Amniotic stem cell (primary cell): ENCODE measurements around the gene SLC30A1.
"Not testable (repeated sequence)": the region's sequence is repeated elsewhere in the genome, so short reads cannot be mapped to it uniquely, and the experiment has no call there.

Source experiments
- DNase-seq: peaks from one replicate; lab custom pipeline; 2025; lab: John Stamatoyannopoulos, UW

Gene SLC30A1

DNA sequence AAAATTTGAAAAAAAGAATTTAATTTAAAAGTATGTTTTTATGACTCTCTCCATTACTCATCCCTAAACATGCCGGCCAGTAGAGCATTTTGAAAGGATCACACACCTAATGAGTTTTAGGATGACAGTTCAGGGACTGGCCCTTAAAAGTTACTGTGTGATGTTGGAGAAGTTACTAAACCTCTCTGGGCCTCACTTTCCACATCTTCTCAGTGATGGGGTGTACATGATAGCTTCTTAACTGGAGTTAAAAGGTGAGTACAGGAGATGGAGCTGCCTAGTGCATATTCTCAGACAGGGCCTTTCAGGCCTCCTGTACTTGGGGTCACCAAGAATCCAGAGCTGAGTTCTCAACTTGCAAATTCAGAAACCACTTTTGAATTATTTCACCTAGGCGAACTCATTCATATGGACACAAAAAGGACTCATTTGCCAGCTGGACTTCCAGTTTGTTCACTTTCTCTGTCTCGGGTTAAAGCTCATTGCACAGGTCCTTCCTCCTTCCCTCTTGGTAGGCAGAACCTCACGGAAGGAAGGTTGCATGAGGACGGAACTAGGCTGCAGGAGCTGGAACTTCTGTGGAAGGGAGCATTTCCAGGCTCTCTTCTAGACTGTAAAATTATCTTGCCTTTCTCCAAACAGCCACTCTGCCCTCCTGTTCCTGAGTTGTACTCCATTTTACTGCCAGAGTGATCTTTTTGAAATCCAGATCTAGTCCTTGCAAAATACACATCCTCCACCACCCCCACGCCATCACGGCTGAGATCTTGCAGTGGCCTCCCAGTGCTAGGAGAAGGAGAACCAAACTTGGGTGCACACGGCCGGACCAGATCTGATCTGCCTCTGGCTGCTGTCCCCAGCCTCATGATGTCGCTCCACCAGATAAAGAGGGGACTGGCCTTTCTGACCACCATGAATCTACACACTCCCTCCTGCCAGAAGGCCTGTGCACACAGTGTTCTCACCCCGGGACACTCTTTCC, 4.3 kb upstream of the SLC30A1 start:
- no peak for DNase-seq

DNA sequence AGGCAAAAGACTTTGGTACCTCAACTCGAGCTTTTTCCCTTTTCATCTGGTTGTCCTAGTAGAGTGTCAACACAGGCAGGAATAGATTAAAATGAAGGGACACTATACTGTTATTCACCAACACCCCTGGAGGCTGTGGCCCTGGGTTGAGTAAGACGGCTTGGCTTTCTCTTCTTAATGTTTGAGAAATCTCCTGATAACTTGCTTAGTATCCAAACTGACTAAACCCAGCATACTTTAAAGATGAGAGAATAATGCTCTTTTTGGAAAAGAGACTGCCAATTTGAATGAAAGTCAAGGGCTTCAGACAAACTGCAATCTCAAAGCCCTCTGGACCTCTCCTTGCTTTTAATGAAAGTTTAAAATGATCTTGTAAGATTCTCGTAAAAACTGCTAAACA, 2.6 kb upstream of the SLC30A1 start:
- peak; percentile 25 for DNase-seq

DNA sequence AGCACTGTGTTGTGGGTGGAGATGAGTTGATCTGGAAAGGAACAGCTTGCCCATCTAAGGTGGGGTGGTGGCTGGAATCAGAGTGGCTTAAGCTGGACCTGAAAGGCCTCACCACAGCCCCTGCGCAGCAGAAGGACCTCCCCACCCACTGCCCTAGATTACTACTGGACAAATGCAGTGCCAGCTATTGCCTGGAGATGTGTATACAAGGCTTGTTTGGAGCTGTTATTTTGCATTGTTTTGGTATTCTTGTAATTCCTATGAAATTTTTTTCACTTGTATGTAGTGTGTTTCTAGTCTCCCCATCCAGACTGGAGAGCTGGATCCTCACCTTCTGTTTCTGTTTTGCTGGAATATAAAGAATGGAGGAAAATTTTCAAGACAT, 1.3 kb upstream of the SLC30A1 start:
- no peak for DNase-seq

DNA sequence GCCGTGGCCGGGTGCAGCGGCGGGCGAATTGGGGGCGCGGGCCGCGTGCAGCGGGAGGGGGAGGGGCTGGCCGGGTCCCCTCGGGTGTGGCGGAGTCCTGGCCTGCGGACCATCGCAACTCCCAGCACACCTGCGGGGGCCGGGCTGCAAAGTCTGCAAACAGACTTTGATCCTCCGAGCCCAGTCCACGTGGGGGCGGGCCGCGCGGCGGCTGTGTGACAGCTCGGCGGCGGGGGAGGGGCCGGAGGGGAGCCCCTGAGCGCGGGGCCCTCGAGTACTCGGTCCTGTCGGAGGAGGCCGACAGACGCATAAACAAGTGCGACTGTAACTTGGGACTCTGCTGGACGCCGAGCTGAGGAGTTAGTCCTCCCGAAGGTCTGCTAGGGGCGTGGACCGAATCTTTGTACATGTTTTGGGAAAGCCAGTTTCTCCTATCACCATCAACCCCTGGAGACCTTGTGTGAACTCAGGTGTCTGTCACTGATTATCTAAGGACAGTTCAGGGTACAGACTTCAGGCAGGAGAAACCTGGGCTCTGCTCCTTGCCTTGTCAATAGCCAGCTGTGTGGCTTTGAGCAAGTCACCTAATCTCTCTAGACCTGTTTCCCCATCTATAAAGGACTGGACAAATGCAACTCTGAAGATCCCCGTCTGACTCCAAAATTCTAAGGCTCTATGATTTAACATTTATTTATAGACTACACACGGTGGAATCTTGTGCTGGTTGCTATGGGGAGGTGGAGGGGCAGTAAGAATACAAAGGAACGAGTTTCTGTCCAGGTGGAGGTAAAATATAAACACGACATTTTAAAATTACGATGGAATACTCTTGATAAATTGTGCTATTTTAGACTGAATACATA, 710 bp upstream of the SLC30A1 start:
- no peak for DNase-seq

DNA sequence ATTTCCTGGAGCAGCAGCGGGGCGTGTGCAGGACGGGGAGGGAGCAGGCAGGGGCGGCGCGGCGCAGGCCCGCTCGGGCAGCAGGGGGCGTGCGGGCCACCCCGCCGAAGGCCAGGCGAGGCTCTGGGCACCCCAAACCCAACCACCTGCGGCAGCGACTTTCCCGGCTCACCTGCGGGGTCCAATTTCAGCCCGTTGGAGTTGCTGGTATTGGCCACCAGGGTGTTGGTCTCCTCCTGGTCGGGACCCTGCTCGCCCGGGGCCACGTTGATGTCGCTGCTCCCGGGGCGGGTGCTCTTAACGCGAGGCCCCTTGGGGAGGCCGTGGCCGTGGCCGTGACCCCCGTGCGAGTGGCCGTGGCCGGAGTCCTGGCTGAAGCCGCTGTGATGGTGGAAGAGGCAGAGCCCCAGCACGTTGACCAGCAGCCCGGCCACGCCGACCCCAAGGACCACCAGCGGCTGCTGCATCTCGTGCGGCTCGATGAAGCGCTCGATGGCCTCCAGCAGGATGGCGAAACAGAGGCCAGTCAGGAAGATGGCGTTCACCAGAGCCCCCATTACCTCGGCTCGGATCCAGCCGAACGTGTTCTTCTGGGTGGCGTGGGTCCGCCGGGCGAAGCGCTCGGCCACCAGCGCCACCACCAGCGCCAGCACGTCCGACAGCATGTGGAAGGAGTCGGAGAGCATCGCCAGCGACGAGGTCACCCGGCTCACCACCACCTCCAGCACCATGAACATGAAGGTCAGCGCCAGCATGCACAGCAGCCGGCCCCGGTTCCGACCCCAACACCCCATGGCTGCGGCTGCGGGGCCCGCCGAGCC, 932 bp downstream of the SLC30A1 start:
- DNase-seq, result peak; percentile 47

DNA sequence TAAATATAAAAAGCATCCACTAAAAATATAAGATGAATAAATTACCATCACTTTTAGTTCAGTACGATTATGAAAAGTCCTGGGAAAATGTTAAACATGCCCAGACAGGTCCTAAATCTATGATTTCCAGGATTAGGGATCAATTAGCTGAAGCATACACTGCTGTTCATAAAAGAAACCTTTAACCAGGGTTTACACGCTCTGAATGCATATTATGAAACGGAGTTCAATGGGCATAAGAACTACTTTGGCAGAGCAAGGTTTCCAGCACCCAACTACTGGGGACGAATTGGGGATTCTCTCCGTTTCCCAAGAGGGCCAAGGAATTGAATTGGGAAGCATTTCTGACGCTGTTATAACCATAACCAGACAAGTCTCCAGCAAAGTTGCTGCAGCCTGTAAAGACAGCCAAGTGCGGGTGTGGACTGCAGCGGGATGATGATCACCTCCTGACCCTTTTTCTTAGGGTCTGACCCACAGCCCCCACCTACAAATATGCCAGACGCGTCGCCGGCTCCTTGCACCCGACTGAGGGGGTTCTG, 1.6 kb downstream of the SLC30A1 start:
- DNase-seq, result no peak

DNA sequence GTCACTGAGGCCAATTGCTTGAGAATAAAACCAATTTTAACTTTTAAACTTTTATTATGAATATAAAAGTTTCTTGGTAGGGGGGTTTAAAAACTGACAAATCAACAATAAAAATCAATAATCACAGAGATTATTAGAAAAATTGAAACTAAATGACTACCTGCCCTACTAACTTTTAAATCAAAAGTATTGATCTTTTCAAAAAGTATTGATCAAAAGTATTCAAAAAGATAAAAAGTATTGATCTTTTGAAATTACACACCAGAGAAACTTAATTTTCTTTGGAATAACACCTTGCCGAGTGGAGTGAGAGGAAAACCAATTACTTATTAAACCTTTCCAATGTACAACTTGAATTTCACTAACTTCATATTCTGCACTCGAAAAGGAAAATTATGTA, 2.2 kb downstream of the SLC30A1 start:
- no peak for DNase-seq

DNA sequence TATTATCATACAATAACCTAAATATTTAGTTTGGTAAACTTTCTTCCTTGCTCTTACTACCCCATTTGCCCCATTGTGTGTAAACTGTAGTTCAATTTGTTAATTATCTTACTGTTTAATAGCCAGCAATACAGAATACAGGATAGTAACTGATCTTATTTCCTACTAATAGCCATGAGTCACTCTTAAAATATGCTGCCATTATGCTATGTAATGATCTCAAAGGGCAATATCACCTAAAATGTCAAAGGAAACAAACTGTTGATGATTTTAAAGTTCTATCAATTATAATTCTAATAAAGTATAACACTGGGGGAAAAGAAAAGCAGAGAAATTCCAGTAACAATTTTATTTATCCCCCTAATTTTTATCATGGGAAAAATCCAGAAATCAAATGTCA, 4.3 kb downstream of the SLC30A1 start:
- no peak for DNase-seq

DNA sequence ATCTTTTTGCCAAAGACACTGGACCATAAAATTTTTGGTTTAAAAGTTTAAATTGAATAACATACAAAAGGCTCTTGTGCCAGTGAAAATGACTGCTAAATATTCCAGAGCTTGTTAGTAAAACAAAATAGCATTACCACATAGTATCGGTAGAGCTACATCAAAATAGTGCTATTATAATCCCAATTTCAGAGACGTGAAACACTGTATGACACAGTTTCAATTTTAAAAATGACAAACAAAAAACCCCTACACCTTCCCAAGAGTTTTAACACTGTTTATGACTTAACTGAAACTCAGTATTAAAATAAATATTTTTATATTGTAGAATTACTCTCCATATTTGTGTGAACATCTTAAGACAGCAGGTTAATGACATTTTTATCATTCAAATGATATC, 7.0 kb downstream of the SLC30A1 start:
- DNase-seq, result no peak

DNA sequence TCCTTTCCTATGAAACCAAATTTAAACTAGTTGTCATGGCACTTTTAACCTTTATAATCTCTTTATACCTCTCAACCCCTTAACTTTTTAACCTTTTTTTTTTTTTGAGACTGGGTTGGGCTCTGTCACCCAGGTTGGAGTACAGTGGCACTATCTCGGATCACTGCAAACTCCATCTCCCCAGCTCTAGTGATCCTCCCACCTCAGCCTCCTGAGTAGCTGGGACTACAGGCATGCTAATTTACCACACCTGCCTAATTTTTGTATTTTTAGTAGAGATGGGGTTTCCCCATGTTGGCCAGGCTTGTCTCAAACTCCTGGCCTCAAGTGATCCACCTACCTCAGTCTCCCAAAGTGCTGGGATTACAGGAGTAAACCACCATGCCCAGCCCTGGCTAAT, 8.6 kb downstream of the SLC30A1 start:
- not testable (repeated sequence) for DNase-seq

DNA sequence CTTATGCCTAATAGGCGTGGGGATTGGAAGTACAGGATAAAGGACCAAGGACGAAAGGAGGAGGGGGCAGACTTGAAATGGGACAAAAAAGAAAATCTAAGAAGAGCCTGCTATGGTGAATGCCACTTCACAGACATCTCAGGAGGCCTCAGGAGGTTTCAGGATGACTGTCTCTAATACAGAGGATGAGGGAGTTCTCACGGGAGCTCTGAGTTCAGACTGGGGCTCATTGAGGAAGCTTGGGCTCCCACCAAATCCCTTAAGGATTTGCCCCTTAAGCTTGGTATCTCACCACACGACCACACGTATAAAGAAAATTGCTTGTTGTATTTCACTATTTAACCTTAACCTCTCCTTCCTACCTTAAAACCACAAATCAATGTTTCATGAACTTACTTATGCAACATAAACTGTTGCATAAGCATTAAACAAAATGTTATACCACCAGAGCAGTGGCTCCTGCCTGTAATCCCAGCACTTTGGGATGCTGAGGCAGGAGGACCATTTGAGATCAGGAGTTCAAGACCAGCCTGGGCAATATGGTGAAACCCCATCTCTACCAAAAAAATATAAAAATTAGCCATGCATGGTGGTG, 12.4 kb downstream of the SLC30A1 start:
- no peak for DNase-seq

DNA sequence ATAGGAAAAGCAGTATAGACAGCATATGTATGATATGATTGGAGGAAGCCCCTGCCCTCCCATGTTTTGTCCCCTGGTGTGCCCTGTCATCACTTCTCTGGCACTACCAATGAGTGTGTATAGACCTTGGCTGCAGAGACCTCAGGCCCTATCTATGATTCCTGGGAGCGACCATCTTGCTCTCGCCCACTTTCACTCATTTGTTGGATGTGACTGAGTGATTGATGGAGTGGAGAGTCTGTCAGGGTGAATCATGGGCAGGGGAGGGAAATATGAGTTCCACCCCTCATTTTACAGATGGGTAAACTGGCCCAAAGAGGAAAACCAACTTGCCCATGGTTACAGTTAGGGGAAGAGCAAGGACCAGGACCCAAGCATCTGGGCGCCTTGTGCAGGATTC, 14.9 kb downstream of the SLC30A1 start:
- no peak for DNase-seq

DNA sequence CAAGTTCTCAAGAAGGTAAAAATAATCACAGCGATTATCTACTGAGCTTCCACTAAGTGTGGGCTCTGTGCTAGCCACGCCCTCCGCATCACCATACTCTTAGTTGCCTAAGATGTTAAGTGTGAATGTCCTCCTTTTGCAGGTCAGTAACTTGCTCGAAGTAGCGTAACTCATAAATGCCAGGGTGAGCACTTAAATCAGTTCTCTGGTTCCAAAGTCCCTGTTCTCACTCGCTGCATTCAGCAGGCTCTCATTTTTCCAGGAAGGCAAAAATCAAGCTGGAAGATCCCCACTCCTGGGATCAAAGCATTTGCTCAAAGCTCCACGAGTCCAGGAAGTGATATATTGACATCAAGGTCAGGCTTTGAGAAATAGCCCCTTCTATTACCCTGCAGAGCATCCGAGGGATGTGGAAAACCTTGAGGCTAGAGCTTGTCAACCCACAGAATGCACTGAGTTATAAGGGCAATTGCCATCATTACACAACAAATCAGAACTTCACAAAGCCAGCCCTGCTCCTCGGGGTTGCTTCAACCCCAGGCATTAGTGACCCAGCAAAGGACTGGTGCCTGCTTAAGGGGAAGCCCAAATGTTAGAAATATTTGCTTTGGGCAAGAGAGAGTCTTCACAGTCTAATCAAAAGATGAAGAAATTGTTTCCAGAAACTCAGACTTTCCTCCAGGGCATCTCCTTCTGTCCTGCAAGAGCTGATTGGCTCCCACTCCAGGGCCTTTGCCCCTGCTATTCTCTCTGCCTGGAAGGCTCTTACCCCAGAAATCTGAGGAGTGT, 19.5 kb downstream of the SLC30A1 start:
- DNase-seq, result no peak

DNA sequence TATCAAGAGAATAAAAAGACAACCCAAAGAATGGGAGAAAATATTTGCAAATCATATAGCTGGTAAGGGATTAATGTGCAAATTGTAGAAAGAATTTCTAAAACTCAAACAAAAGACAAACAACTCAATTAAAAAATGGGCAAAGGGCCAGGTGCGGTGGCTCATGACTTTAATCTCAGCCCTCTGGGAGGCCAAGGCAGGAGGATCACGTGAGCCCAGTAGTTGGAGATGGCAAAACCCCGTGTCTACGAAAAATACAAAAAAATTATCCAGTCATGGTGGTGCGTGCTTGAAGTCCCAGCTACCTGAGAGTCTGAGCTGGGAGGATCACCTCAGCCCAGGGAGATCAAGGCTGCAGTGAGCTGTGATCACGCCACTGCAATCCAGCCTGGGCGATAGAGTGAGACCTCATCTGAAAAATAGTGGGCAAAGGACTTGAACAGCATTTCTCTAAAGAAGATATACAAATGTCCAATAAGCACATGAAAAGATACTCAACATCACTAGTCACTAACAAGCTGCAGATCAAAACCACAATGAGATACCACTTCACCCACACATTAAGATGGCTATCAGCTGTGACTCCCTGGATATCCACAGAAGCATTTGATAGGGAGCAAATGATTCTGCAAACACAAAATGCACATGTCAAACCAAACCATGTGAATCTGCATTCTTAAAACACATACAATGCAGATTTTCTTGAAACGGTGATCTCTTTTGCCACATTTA, 20.9 kb downstream of the SLC30A1 start:
- no peak for DNase-seq

DNA sequence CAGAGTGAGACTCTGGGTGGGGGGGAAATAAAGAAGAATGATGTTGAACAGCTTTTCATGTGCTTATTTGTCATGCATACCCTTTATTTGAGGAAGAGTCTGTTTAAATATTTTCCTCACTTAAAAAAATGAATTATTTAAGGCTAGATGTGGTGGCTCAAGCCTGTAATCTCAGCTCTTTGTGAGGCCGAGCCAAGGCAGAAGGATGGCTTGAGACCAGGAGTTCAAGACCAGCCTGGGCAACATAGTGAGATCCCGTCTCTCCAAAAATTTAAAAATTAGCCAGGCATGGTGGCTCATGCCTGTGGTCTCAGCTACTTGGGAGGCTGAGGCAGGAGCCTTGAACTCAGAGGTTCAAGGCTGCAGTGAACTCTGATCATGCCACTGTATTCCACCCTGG, 25.4 kb downstream of the SLC30A1 start:
- no peak for DNase-seq

DNA sequence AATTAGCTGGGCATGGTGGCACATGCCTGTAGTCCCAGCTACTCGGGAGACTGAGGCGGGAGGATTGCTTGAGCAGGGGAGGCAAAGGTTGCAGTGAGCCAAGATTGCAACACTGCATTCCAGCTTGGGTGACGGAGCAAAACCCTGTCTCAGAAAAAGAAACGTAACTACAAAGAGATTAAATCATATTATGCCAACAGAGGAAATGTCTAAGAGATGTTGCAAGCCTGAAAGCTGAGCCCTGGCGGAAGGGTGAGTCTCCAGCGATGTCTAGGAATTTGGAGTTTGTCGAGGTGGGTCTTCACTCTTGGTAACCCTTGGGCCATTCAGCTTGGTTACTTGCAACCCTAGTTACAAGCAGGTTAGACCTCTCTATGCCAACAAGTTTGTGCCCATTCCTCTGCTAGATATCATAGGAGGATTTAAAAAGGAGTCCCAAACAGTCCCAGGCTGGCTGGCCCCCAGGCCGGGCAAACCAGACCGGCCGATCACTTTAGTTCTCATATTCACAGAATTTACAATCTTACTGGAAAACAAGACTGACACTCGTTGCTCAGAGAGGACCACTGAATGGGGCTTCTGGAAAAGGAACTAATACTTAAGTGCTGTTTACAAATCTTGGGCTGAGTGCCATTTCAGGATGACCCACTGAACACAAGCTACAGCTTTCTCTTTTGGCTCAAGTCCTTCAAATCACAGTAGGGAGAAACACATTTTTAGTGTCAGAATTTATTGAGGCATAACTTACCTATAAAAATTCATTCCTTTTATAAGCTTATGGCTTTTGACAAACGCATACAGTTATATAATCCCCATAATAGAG, 27.1 kb downstream of the SLC30A1 start:
- no peak for DNase-seq

DNA sequence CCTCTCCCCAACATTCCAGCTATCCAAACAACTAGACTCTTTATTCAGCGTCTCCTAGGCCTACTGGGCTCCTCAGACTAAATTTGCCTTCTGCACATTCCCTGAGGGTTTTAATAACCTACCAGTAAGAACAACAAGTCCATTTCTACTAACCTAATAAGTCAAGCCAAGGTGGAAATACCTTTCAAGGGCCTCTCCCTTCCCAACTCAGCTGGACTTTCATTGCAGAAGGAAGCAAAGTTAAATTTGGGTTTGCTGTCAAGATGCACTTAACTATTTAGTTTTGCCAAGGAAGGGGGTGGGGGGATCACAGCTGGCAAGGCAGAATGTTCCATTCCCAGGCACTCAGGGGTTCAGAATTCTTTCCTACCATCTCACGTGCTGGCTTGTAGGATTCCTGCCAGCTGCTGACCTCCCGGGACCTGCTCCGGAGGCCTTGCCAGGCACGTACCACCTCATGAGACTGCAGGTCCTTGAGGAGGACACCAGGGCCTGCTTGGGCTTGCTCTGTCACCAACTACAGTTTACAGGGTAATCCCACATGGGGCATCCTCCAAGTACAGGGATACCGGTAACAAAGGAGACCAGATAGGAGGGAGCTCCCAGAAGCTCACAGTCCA, 29.8 kb downstream of the SLC30A1 start:
- DNase-seq, result no peak

DNA sequence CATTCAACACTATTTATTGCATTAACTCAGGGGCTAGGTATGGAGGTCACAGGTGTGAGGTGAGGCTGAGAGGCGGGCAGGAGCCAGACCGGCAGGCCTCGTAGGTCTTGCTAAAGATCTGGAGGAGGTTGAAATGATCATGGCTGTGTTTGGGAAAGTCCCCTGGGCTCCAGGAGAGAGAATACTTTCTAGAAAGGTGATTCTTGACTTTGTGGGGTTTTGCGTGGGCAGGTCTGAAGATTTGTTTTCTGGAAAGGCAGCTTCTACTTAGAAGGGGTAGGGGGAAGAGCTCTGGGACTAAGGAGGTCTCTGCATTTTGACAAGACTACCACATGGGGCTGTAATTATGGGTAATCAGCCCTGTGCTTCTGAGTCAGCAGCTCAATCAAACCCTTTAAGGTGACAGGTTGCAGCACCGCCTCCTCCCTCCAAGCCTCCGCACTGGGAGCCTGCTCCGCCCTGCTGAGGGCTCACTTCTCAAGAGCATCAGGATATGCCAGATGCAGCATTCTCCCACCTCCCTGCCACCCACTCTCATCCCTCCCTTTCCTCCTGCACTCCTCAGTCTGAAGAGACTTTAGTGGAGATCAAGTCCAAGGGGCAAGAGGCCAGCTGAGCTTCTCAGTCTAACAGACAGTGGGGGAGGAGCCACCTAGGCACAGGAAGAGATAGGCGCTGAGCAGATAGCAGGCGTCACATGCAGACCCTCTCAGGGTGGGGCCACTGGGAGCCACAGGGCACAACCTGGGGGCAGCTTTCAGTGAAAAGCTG, 30.5 kb downstream of the SLC30A1 start:
- no peak for DNase-seq
